ENCODE results near the gene FGF3.

DNA sequence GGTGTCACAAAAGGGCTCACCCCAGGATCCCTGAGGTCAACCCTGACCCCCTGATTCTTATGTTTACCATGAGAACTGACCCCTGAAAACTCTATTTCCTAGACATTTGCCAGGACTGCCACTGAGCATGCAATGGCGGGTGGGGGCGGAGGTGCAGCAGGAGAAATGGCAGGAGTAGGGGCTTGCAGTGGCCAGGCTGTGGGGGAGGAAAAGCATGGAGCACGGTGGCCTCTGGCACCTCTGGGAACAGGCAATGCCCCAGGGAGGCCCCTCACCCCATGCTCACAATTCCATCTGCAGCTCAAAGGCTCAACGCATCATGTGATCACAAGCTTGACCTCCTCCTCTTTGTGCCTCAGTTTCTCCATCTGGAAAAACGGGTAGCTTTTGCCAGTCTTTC lies 46.5 kb upstream of the FGF3 start:
- TF ChIP-seq POLR2AphosphoS5 (IDR thresholded peaks at IDR 0.05; ENCODE audit: low read depth, low read length), result no peak
- TF ChIP-seq, protein P1, sequence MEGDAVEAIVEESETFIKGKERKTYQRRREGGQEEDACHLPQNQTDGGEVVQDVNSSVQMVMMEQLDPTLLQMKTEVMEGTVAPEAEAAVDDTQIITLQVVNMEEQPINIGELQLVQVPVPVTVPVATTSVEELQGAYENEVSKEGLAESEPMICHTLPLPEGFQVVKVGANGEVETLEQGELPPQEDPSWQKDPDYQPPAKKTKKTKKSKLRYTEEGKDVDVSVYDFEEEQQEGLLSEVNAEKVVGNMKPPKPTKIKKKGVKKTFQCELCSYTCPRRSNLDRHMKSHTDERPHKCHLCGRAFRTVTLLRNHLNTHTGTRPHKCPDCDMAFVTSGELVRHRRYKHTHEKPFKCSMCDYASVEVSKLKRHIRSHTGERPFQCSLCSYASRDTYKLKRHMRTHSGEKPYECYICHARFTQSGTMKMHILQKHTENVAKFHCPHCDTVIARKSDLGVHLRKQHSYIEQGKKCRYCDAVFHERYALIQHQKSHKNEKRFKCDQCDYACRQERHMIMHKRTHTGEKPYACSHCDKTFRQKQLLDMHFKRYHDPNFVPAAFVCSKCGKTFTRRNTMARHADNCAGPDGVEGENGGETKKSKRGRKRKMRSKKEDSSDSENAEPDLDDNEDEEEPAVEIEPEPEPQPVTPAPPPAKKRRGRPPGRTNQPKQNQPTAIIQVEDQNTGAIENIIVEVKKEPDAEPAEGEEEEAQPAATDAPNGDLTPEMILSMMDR (IDR thresholded peaks at IDR 0.05), result no peak
- no peak for TF ChIP-seq EP300 (IDR thresholded peaks at IDR 0.05; ENCODE audit: borderline replicate concordance in 1 of 2, low read depth in 1 of 2, low read length in 1 of 2)
- no peak for TF ChIP-seq CHD2 (IDR thresholded peaks at IDR 0.05; ENCODE audit: low read length, partially characterized antibody)
- TF ChIP-seq GATA2 (CRISPR knock-in tag; IDR thresholded peaks at IDR 0.05), result no peak
- TF ChIP-seq, protein P2, sequence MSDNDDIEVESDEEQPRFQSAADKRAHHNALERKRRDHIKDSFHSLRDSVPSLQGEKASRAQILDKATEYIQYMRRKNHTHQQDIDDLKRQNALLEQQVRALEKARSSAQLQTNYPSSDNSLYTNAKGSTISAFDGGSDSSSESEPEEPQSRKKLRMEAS (IDR thresholded peaks at IDR 0.05; ENCODE audit: low read depth), result no peak
